Measurements from ENCODE around the gene MTFR1L. TPM values are rescaled to one million over a fixed set of nuclear protein-coding genes. Genes with fewer than 3 reads are reported as not detected.

The MTFR1L gene
- polyA plus RNA-seq, 1 experiment: 93.7 TPM

GRCh38 chr1:25796811-25797458, 22.8 kb upstream of the MTFR1L start:
- POLR2A ChIA-PET: no interaction called here
- no peaks in the 10 kb centered on the region for H3K36me3 ChIP-seq (ENCODE audit: control insufficient read depth, insufficient read depth, low read length)
- no peak for DNase-seq (ENCODE audit: low read depth)
- H3K27me3 ChIP-seq (ENCODE audit: control insufficient read depth, insufficient read depth, low read length): peaks cover 2% of the 10 kb centered on the region
- H3K4me3 ChIP-seq (ENCODE audit: low read depth, low read length): no peak overlapping the region
- peak; percentile 89 for TF ChIP-seq CTCF (IDR thresholded peaks at IDR 0.05; ENCODE audit: insufficient read depth, low read depth, low read length)
- CTCF ChIA-PET: interaction anchor here (0.9 to 8.6 kb wide), 12 partner anchors 9 to 231 kb away, joined by 3 to 125 read pairs (median 5); no protein-coding TSS in a partner anchor

- TF ChIP-seq CTCF (IDR thresholded peaks at IDR 0.05; ENCODE audit: insufficient read depth, low read depth, low read length): peak; percentile 54
- Histone ChIP-seq H3K4me3 (ENCODE audit: low read depth, low read length) (no peak overlapping the region), H3K27me3 (ENCODE audit: control insufficient read depth, insufficient read depth, low read length) (no peaks in the 10 kb centered on the region; the same call in 1 of the 2 replicates), H3K36me3 (ENCODE audit: control insufficient read depth, insufficient read depth, low read length) (no peaks in the 10 kb centered on the region)
- no peak for DNase-seq (ENCODE audit: low read depth)
- ChIA-PET CTCF (interaction anchor here (0.6 to 8.6 kb wide), 12 partner anchors 9 to 232 kb away, joined by 3 to 125 read pairs (median 6); no protein-coding TSS in a partner anchor), POLR2A (no interaction called here)
Measured at GRCh38 chr1:25797939-25798338, 21.8 kb upstream of the MTFR1L start.

- no peak for TF ChIP-seq CTCF (IDR thresholded peaks at IDR 0.05; ENCODE audit: insufficient read depth, low read depth, low read length)
- no peaks in the 10 kb centered on the region; the same call in 1 of the 2 replicates for H3K27me3 ChIP-seq (ENCODE audit: control insufficient read depth, insufficient read depth, low read length)
- no peaks in the 10 kb centered on the region for H3K36me3 ChIP-seq (ENCODE audit: control insufficient read depth, insufficient read depth, low read length)
- no peak for DNase-seq (ENCODE audit: low read depth)
- H3K4me3 ChIP-seq (ENCODE audit: low read depth, low read length): no peak overlapping the region
- ChIA-PET CTCF (interaction anchor here (0.8 to 8.6 kb wide), 12 partner anchors 10 to 232 kb away, joined by 3 to 125 read pairs (median 6); partner anchors contain the start of gene PAFAH2), POLR2A (no interaction called here)
Measured at GRCh38 chr1:25798666-25799351, 20.9 kb upstream of the MTFR1L start.

- Histone ChIP-seq H3K4me3 (ENCODE audit: low read depth, low read length) (peak overlapping the region; percentile 50), H3K27me3 (ENCODE audit: control insufficient read depth, insufficient read depth, low read length) (no peaks in the 10 kb centered on the region), H3K36me3 (ENCODE audit: control insufficient read depth, insufficient read depth, low read length) (no peaks in the 10 kb centered on the region)
- DNase-seq (ENCODE audit: low read depth): no peak
- ChIA-PET POLR2A (no interaction called here), CTCF (interaction anchor here (0.6 to 8.6 kb wide), 8 partner anchors 10 to 298 kb away, joined by 3 to 125 read pairs (median 3); partner anchors contain the start of gene PAFAH2)
- TF ChIP-seq CTCF (IDR thresholded peaks at IDR 0.05; ENCODE audit: insufficient read depth, low read depth, low read length): no peak
Measured at GRCh38 chr1:25799352-25799934, 20.3 kb upstream of the MTFR1L start.

Data from BJ (cell line).